ENCODE results near the gene B3GNT2. TPM values are rescaled to one million over a fixed set of nuclear protein-coding genes. Genes with fewer than 3 reads are reported as not detected.

The B3GNT2 gene
- total and polyA plus RNA-seq, 2 donors (not counting 3 experiments of a cell fraction or from before 2014, with no cell fraction given): 9.5 to 21.2 TPM

DNA sequence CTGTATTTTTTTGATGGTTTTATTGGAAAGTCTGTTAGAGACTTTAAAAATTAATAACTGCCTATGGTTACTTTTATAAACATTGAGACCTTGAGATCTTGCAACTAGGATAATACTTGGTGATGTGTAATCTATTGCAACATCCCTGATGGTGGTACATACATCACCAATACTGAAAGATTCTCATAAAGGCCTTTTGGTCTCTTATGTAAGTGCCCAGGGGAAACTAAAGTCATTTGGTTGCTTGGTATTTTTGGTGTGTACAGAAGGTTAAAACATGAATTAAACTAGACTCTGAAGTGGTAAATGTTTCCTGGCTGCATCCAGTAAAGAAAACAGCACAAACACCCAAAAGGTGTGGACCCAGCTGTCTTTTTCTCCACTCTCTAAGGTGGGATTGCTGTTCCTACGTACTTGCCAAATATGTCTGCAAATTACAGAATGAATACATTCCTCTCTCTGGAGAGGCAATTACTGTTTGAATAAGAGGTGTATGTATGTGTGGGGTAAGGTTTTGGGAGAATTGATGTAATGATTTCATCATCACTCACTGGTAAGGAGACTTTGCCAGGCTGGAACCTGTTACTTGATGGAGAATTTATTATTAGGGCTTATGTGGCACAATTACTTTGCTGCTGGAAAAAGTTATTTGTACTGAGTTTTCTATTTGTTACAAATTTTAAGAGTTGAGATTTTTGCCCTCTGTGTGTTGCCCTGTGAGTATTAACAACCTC lies 3.6 kb downstream of the B3GNT2 start:
- no peak for DNase-seq (ENCODE audit: low read depth, low spot score)
- H3K79me2 ChIP-seq (ENCODE audit: control insufficient read depth, insufficient read depth, low read length): peaks cover 54% of the 10 kb centered on the region
- intact Hi-C loops (cut with micrococcal nuclease): loop anchor here (5.0 kb wide), 1 partner anchor 207 kb away; no protein-coding TSS in a partner anchor
- H3K9me3 ChIP-seq (replicated peaks; ENCODE audit: control insufficient read depth, insufficient read depth, low read length): no peaks in the 10 kb centered on the region
- BruUV-seq (replicated peaks): no TSS peak
- H3K4me1 ChIP-seq (ENCODE audit: control insufficient read depth, extremely low read depth, insufficient read depth, low read length): peaks cover 13% of the 10 kb centered on the region
- no peaks in the 10 kb centered on the region for H3K9me1 ChIP-seq (replicated peaks; ENCODE audit: control insufficient read depth, extremely low read depth, insufficient read depth, low read length)
- no peaks in the 10 kb centered on the region for H3K36me3 ChIP-seq (ENCODE audit: control insufficient read depth in 2 of 2, extremely low read depth in 1 of 2, insufficient read depth in 2 of 2, low read length in 2 of 2)
- TF ChIP-seq POLR2AphosphoS5 (IDR thresholded peaks at IDR 0.05; ENCODE audit: insufficient read depth, low read depth, low read length): no peak
- TF ChIP-seq, protein P1, sequence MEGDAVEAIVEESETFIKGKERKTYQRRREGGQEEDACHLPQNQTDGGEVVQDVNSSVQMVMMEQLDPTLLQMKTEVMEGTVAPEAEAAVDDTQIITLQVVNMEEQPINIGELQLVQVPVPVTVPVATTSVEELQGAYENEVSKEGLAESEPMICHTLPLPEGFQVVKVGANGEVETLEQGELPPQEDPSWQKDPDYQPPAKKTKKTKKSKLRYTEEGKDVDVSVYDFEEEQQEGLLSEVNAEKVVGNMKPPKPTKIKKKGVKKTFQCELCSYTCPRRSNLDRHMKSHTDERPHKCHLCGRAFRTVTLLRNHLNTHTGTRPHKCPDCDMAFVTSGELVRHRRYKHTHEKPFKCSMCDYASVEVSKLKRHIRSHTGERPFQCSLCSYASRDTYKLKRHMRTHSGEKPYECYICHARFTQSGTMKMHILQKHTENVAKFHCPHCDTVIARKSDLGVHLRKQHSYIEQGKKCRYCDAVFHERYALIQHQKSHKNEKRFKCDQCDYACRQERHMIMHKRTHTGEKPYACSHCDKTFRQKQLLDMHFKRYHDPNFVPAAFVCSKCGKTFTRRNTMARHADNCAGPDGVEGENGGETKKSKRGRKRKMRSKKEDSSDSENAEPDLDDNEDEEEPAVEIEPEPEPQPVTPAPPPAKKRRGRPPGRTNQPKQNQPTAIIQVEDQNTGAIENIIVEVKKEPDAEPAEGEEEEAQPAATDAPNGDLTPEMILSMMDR (IDR thresholded peaks at IDR 0.05; ENCODE audit: extremely low read depth in 1 of 2, insufficient read depth in 1 of 2, low read depth in 1 of 2, low read length in 2 of 2): no peak
- ChIA-PET POLR2A (no interaction called here), CTCF (interaction anchor here (1.8 kb wide), 1 partner anchor 15 kb away, joined by 6 read pairs; no protein-coding TSS in a partner anchor)
- no peaks in the 10 kb centered on the region for H3K27me3 ChIP-seq (ENCODE audit: control insufficient read depth in 2 of 2, insufficient read depth in 2 of 2, low read length in 2 of 2)
- no peak overlapping the region for H3K4me3 ChIP-seq (replicated peaks in 1 of 3; ENCODE audit: insufficient read depth in 1 of 3, low read depth in 1 of 3, low read length in 3 of 3)
- FAIRE-seq: no peak
- no peak overlapping the region for H3K4me2 ChIP-seq (ENCODE audit: insufficient read depth, low read length)
- H2AFZ ChIP-seq (ENCODE audit: low read depth, low read length): no peak overlapping the region
- H3K9ac ChIP-seq (replicated peaks; ENCODE audit: extremely low read depth, insufficient read depth, low read length): no peak overlapping the region
- H3K27ac ChIP-seq (ENCODE audit: insufficient read depth, low read depth, low read length): no peak overlapping the region
- H4K20me1 ChIP-seq (replicated peaks; ENCODE audit: control insufficient read depth, extremely low read depth, insufficient read depth, low read length): peaks cover 4% of the 10 kb centered on the region
- dilution Hi-C loops (cut with MboI; ENCODE audit: extremely low pct_ligation_motif_present, low sequenced_read_pairs): no loop called here

DNA sequence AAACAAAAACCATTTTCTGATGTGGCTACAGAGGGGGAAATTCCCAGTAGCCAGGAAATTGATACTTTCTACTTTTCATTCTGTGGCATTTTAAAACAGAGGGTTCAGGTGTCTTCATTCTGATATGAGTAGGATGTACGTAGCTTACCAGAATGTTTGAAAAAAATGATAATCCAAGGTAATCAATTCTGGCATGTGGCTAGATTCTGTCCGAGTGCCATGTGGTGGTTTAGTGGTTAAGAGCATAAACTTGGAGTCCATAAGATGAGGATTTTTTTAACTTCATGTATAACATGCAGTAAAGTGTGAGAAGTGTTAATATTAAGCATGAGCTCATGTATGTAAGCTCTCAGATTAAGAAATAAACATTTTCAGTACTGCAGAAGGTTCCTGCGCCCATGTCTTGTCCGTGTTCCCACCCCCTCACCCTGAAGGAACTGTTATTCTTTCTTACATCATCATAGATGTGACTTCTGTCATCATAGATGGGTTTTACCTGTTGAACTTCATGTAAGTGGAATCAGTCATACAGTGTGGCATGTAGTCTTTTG lies 4.5 kb downstream of the B3GNT2 start:
- dilution Hi-C loops (cut with MboI; ENCODE audit: extremely low pct_ligation_motif_present, low sequenced_read_pairs) (no loop called here), intact Hi-C loops (cut with micrococcal nuclease) (no loop called here)
- CTCF ChIA-PET: interaction anchor here (0.6 to 1.8 kb wide), 3 partner anchors 14 to 1294 kb away, joined by 3 to 6 read pairs (median 3); no protein-coding TSS in a partner anchor
- Histone ChIP-seq H3K4me1 (ENCODE audit: control insufficient read depth, extremely low read depth, insufficient read depth, low read length) (peaks cover 11% of the 10 kb centered on the region), H3K9me1 (replicated peaks; ENCODE audit: control insufficient read depth, extremely low read depth, insufficient read depth, low read length) (no peaks in the 10 kb centered on the region), H3K4me2 (ENCODE audit: insufficient read depth, low read length) (no peak overlapping the region), H2AFZ (ENCODE audit: low read depth, low read length) (no peak overlapping the region), H3K27ac (ENCODE audit: insufficient read depth, low read depth, low read length) (no peak overlapping the region), H3K4me3 (replicated peaks in 1 of 3; ENCODE audit: insufficient read depth in 1 of 3, low read depth in 1 of 3, low read length in 3 of 3) (no peak overlapping the region), H3K27me3 (ENCODE audit: control insufficient read depth in 2 of 2, insufficient read depth in 2 of 2, low read length in 2 of 2) (no peaks in the 10 kb centered on the region), H3K36me3 (ENCODE audit: control insufficient read depth in 2 of 2, extremely low read depth in 1 of 2, insufficient read depth in 2 of 2, low read length in 2 of 2) (no peaks in the 10 kb centered on the region), H4K20me1 (replicated peaks; ENCODE audit: control insufficient read depth, extremely low read depth, insufficient read depth, low read length) (peaks cover 4% of the 10 kb centered on the region), H3K9ac (replicated peaks; ENCODE audit: extremely low read depth, insufficient read depth, low read length) (no peak overlapping the region), H3K9me3 (replicated peaks; ENCODE audit: control insufficient read depth, insufficient read depth, low read length) (no peaks in the 10 kb centered on the region), H3K79me2 (ENCODE audit: control insufficient read depth, insufficient read depth, low read length) (peaks cover 57% of the 10 kb centered on the region)
- TF ChIP-seq JUN (IDR thresholded peaks at IDR 0.05; ENCODE audit: borderline replicate concordance, insufficient read depth, insufficient read length, low read depth) (no peak), POLR2AphosphoS5 (IDR thresholded peaks at IDR 0.05; ENCODE audit: insufficient read depth, low read depth, low read length) (no peak), FOS (IDR thresholded peaks at IDR 0.05; ENCODE audit: borderline replicate concordance, insufficient read depth, low read length) (no peak), POLR2A (IDR thresholded peaks at IDR 0.05; ENCODE audit: low read depth, low read length) (no peak), GATA2 (IDR thresholded peaks at IDR 0.05; ENCODE audit: insufficient read depth, insufficient read length, low read depth, low read length) (no peak), EZH2 (IDR thresholded peaks at IDR 0.05; ENCODE audit: borderline replicate concordance, low read depth, low read length, severe bottlenecking) (no peak), MYC (IDR thresholded peaks at IDR 0.05; ENCODE audit: low read depth, low read length) (no peak)
- TF ChIP-seq, protein P1 (IDR thresholded peaks at IDR 0.05; ENCODE audit: extremely low read depth in 1 of 2, insufficient read depth in 1 of 2, low read depth in 1 of 2, low read length in 2 of 2): no peak
- TF ChIP-seq, protein P2, sequence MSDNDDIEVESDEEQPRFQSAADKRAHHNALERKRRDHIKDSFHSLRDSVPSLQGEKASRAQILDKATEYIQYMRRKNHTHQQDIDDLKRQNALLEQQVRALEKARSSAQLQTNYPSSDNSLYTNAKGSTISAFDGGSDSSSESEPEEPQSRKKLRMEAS (IDR thresholded peaks at IDR 0.05; ENCODE audit: insufficient read depth, insufficient read length): no peak
- POLR2A ChIA-PET: no interaction called here
- BruUV-seq (replicated peaks): no TSS peak
- no peak for DNase-seq (ENCODE audit: low read depth, low spot score)
- FAIRE-seq: no peak
